GM10248 (cell line): ENCODE measurements around the gene CD300LB.

Source experiments
- CTCF ChIA-PET: fragments of 300-600 bp; sonication (Branson Sonifier 250); formaldehyde crosslinking; extraction: SDS; loops from one replicate; lab custom pipeline; 2021; ENCODE audit warnings: antibody characterized with exemption; lab: Yijun Ruan, JAX
- POLR2A ChIA-PET: fragments of 350-650 bp; sonication (Branson Sonifier 250); formaldehyde crosslinking; extraction: SDS; loops from one replicate; lab custom pipeline; 2020; ENCODE audit warnings: antibody characterized with exemption; lab: Yijun Ruan, JAX
- DNase-seq: peaks from one replicate; pipeline ENCODE4 v3.0.0; 2012; ENCODE audit errors: extremely low spot score
- CTCF ChIP-seq: IDR thresholded peaks from 2 replicates; pipeline ENCODE4 v1.5.1; 2012; ENCODE audit warnings: mild to moderate bottlenecking, low read depth; ENCODE audit errors: extremely low read depth, missing control alignments, control extremely low read depth

Gene CD300LB

GRCh38 chr17:74550602-74551001 is 19.3 kb upstream of the CD300LB start:
- ChIA-PET CTCF (interaction anchor here (0.9 kb wide), 1 partner anchor 11 kb away, joined by 3 read pairs; no protein-coding TSS in a partner anchor), POLR2A (no interaction called here)
- no peak for DNase-seq
- TF ChIP-seq CTCF: no peak

GRCh38 chr17:74549343-74549742 is 18.1 kb upstream of the CD300LB start:
- no peak for DNase-seq
- ChIA-PET CTCF (no interaction called here), POLR2A (no interaction called here)
- TF ChIP-seq CTCF: no peak

- ChIA-PET CTCF (no interaction called here), POLR2A (no interaction called here)
- DNase-seq: no peak
- no peak for TF ChIP-seq CTCF
These were observed 16.5 kb upstream of the CD300LB start for GRCh38 chr17:74547736-74548135.

GRCh38 chr17:74547264-74547663 is 16.0 kb upstream of the CD300LB start:
- no peak for TF ChIP-seq CTCF
- POLR2A ChIA-PET: no interaction called here
- CTCF ChIA-PET: no interaction called here
- no peak for DNase-seq

- no peak for TF ChIP-seq CTCF
- POLR2A ChIA-PET: no interaction called here
- DNase-seq: no peak
- CTCF ChIA-PET: interaction anchor here (1.2 kb wide), 1 partner anchor 14 kb away, joined by 4 read pairs; no protein-coding TSS in a partner anchor
These were observed 15.3 kb upstream of the CD300LB start for GRCh38 chr17:74546586-74546985.

GRCh38 chr17:74545843-74546230 is 14.6 kb upstream of the CD300LB start, which contains the start of gene CD300C:
CD300C (minus strand) TSS chr17:74546115; CDS start chr17:74545782, 333 bp downstream.
- POLR2A ChIA-PET: interaction anchor here (0.7 kb wide), 1 partner anchor 16 kb away, joined by 3 read pairs; no protein-coding TSS in a partner anchor
- no peak for DNase-seq
- CTCF ChIA-PET: interaction anchor here (0.8 to 1.2 kb wide), 4 partner anchors 13 to 167 kb away, joined by 3 to 4 read pairs (median 4); no protein-coding TSS in a partner anchor

More at GRCh38 chr17:74545843-74546230, 14.6 kb upstream of the CD300LB start, which contains the start of gene CD300C:
- TF ChIP-seq CTCF: no peak
